Fibroblast of villous mesenchyme (primary cell): ENCODE data around the gene DCAF7. TPM values are rescaled to one million over a fixed set of nuclear protein-coding genes. Genes with fewer than 3 reads are reported as not detected.

Source experiments
- DNase-seq: peaks from one replicate; pipeline ENCODE4 v3.0.0-alpha.2; 2010; ENCODE audit warnings: low read depth
- H3K4me3 ChIP-seq: 2 replicates; pipeline ENCODE4 v1.5.1; 2011; ENCODE audit warnings: low read depth, mild to moderate bottlenecking, low read length
- total RNA-seq: library from RNA; depleted of rRNA; stranded (reverse); fragments of >200 nt; gene quantifications from 2 replicates; pipeline ENCODE4 v1.2.3, GENCODE V29; 2012
- TF ChIP-seq, protein P1 (sequence below): IDR thresholded peaks from 2 replicates; pipeline ENCODE4 v1.5.1; 2012; ENCODE audit warnings: low read depth, mild to moderate bottlenecking, low read length; ENCODE audit not compliant: insufficient read depth

Gene DCAF7
- total RNA-seq, 1 donor = 52.7 TPM

DNA sequence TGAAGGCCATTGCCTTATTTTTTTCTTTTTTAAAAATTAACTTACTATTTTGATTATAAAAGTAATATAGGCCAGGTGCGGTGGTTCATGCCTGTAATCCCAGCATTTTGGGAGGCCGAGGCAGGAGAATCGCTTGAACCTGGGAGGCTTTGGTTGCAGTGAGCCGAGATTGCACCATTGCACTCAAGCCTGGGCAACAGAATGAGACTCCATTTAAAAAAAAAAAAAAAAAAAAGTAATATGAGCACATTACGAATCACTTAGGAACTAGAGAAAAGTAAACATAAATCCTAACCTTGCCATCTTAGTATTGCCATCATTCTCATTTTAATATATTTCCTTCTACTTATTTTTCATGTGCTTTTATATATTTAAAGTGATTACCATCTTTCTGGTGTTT lies 37.5 kb downstream of the DCAF7 start:
- H3K4me3 ChIP-seq = no peak overlapping the region
- TF ChIP-seq, protein P1, sequence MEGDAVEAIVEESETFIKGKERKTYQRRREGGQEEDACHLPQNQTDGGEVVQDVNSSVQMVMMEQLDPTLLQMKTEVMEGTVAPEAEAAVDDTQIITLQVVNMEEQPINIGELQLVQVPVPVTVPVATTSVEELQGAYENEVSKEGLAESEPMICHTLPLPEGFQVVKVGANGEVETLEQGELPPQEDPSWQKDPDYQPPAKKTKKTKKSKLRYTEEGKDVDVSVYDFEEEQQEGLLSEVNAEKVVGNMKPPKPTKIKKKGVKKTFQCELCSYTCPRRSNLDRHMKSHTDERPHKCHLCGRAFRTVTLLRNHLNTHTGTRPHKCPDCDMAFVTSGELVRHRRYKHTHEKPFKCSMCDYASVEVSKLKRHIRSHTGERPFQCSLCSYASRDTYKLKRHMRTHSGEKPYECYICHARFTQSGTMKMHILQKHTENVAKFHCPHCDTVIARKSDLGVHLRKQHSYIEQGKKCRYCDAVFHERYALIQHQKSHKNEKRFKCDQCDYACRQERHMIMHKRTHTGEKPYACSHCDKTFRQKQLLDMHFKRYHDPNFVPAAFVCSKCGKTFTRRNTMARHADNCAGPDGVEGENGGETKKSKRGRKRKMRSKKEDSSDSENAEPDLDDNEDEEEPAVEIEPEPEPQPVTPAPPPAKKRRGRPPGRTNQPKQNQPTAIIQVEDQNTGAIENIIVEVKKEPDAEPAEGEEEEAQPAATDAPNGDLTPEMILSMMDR = no peak
- no peak for DNase-seq

DNA sequence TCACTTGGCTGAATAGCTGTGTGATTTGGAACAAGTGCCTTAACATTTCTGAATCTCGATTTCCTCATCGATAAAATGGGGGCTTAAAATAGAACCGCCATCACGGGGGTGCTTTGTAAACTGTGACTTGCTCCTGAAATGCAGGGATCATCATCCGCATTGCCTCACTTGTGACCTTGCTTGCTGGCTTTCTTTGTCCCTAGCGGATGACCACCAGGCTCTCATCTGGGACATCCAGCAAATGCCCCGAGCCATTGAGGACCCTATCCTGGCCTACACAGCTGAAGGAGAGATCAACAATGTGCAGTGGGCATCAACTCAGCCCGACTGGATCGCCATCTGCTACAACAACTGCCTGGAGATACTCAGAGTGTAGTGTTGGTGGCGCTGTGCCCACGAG lies 38.5 kb downstream of the DCAF7 start:
- TF ChIP-seq, protein P1 = no peak
- no peak overlapping the region for H3K4me3 ChIP-seq
- no peak for DNase-seq

DNA sequence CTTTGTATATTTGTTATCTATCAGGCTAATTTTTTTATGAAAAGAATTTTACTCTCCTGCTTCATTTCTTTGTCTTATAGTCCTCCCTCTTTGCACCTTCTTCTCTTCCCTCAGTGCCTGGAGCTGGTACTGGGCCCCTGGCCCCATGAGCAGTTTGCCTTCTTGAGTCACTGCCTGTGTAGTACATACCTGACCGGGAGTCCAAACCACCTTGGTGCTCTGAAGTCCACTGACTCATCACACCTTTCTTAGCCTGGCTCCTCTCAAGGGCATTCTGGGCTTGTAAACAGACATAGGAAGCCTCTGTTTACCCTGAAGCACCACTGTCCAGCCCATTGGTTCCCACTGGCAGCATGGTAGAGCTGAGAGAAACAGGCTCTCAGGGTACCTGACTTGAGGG lies 39.4 kb downstream of the DCAF7 start:
- TF ChIP-seq, protein P1 = no peak
- no peak for DNase-seq
- no peak overlapping the region for H3K4me3 ChIP-seq

DNA sequence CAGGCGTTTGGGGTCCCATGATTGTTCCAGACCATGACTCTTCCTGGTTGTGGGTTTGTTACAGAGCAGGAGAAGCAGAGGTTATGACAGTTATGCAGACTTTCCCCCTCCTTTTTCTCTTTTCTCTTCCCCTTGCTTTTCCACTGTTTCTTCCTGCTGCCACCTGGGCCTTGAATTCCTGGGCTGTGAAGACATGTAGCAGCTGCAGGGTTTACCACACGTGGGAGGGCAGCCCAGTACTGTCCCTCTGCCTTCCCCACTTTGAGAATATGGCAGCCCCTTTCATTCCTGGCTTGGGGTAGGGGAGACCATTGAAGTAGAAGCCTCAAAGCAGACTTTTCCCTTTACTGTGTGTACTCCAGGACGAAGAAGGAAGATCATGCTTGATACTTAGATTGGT lies 42.5 kb downstream of the DCAF7 start:
- no peak overlapping the region for H3K4me3 ChIP-seq
- no peak for DNase-seq
- TF ChIP-seq, protein P1 = no peak

DNA sequence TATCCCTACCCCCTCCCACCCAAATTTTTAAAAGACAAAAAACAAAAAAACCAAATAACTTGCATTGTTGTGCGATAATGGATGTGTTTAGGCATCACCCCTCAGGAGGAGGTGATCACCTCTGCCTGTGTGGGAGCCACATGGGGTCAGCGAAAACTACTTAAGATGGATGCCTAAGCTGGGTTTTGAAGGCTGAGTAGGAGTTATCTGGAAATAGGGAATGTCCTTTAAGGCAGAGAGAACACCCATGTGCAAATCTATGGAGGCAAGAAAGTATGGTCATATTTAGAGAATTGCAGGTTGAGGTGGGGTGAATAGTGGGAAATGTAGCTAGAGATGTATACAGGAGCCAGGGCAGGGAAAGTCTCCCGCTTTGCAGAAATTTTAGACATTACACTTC lies 44.9 kb downstream of the DCAF7 start:
- TF ChIP-seq, protein P1 = no peak
- H3K4me3 ChIP-seq = no peak overlapping the region
- no peak for DNase-seq

DNA sequence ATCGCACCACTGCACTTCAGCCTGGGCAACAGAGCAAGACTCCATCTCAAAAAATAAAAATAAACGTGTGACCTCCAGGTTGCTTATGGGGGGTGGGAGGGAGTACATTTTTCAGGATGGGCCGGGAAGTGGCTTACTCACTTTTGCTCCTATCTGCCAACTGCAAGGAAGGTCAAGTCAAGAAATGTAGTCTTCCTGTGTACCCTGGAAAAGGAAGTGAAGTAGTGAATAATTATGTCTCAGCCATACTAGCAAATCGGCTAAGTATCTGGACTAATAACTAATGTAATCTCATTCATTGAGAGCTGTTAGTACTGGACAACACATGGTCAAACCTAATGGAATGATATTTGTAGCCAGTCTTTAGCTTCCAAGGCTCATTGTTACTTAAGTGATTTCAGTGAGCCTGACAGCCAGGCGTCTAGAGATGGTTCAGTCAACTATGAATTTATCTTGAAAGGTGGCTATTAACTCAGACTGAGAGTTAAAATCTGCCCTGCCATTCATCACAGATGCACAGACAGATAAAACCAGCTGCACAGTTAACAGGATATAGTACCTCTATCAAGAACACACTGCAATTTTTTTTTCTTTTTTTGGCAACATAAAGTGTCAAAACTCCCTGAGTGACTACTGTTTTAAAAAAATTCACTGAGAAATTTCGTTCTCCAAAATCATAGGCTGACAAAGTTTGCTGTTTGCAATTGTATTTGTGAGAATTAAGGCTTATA lies 46.7 kb downstream of the DCAF7 start:
- no peak for DNase-seq
- no peak overlapping the region for H3K4me3 ChIP-seq
- TF ChIP-seq, protein P1 = no peak

DNA sequence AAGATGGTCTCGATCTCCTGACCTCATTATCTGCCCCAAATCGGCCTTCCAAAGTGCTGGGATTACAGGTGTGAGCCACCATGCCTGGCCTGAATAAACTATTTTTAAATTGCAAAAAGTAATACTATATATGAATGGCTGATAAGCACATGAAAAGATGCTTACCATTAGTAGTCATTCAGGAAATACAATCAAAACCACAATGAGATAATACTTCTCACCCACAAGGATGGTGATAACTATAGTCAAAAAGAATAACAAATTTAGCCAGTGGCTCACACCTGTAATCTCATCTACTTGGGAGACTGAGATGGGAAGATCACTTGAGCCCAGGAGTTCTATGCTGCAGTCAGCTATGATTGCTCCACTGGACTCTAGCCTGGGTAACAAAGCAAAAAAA lies 48.0 kb downstream of the DCAF7 start:
- TF ChIP-seq, protein P1 = no peak
- H3K4me3 ChIP-seq = no peak overlapping the region
- DNase-seq = no peak
